T-cell (primary cell): ENCODE data around the gene NME2. TPM values are rescaled to one million over a fixed set of nuclear protein-coding genes. Genes with fewer than 3 reads are reported as not detected.

Experiments
- ATAC-seq, 4 experiments: fragments of 200-7000 bp in 3 of 4; fragments of 150-1000 bp in 1 of 4; cut with Tn5 transposase; replicated peaks in 1 of 4; 1 replicate in 3 of 4; 2 replicates in 1 of 4; pipeline ENCODE4 v1.10.0; 2021; ENCODE audit warnings: moderate library complexity in 3 of 4, mild to moderate bottlenecking in 2 of 4, moderate number of reproducible peaks in 1 of 4
- CTCF ChIA-PET, 2 donors: fragments of 300-600 bp; sonication (Branson Sonifier 250); formaldehyde crosslinking; loops; one replicate each; lab custom pipeline; 2022; ENCODE audit warnings: antibody characterized with exemption in 2 of 2; lab: Charles Lee
- POLR2A ChIA-PET, 2 donors: fragments of 300-600 bp; sonication (Branson Sonifier 250); formaldehyde crosslinking; loops; one replicate each; lab custom pipeline; 2022; ENCODE audit warnings: antibody characterized with exemption in 2 of 2; lab: Charles Lee
- DNase-seq, 35 experiments: peaks; one replicate each; pipeline versions ENCODE4 v3.0.0 to v3.0.0-alpha.2; 2013 to 2023
- H3K27ac ChIP-seq: one replicate; pipeline ENCODE4 v1.5.1; 2013; ENCODE audit warnings: low read length
- H3K27me3 ChIP-seq, 2 experiments: replicated peaks in 1 of 2; 1 replicate in 1 of 2; 2 replicates in 1 of 2; pipeline versions ENCODE4 v1.6.1 to v1.7.0; 2013; ENCODE audit warnings: low read length in 1 of 2, mixed read lengths in 1 of 2; ENCODE audit not compliant: control insufficient read depth in 2 of 2, insufficient read depth in 2 of 2; ENCODE audit errors: extremely low read depth in 1 of 2
- H3K36me3 ChIP-seq, 2 donors: 1 replicate in 1 of 2; 2 replicates in 1 of 2; pipeline versions ENCODE4 v1.6.1 to v1.7.0; 2013; ENCODE audit warnings: low read length in 1 of 2; ENCODE audit not compliant: control insufficient read depth in 2 of 2, insufficient read depth in 1 of 2; ENCODE audit errors: extremely low read depth in 1 of 2
- H3K4me1 ChIP-seq, 2 experiments: 1 replicate in 1 of 2; 2 replicates in 1 of 2; pipeline versions ENCODE4 v1.6.1 to v1.7.0; 2013; ENCODE audit warnings: low read length in 2 of 2, mixed read lengths in 1 of 2; ENCODE audit not compliant: insufficient read depth in 2 of 2, control insufficient read depth in 1 of 2; ENCODE audit errors: extremely low read depth in 1 of 2
- H3K4me3 ChIP-seq, 2 donors: 1 replicate in 1 of 2; 2 replicates in 1 of 2; pipeline versions ENCODE4 v1.5.1 to v1.7.0; 2013; ENCODE audit warnings: mild to moderate bottlenecking in 2 of 2, low read length in 1 of 2, moderate library complexity in 1 of 2; ENCODE audit not compliant: control insufficient read depth in 1 of 2; ENCODE audit errors: extremely low read depth in 1 of 2
- H3K9me3 ChIP-seq: 2 replicates; pipeline ENCODE4 v1.7.0; 2013
- H3K27ac Mint-ChIP-seq, 2 donors: one replicate each; pipeline ENCODE4 v1.8.0; 2020 to 2021; ENCODE audit warnings: mild to moderate bottlenecking in 2 of 2, mixed read lengths in 2 of 2
- H3K27me3 Mint-ChIP-seq, 2 donors: one replicate each; pipeline ENCODE4 v1.8.0; 2021 to 2022; ENCODE audit warnings: mixed read lengths in 2 of 2
- H3K36me3 Mint-ChIP-seq: one replicate; pipeline ENCODE4 v1.8.0; 2021; ENCODE audit warnings: mixed read lengths
- H3K4me1 Mint-ChIP-seq, 3 donors: one replicate each; pipeline ENCODE4 v1.8.0; 2020 to 2022; ENCODE audit warnings: mixed read lengths in 3 of 3, mild to moderate bottlenecking in 1 of 3
- H3K4me3 Mint-ChIP-seq, 3 donors: one replicate each; pipeline ENCODE4 v1.8.0; 2020 to 2022; ENCODE audit warnings: mild to moderate bottlenecking in 3 of 3, mixed read lengths in 3 of 3, moderate library complexity in 3 of 3
- H3K9me3 Mint-ChIP-seq, 3 donors: one replicate each; pipeline ENCODE4 v1.8.0; 2020 to 2022; ENCODE audit warnings: mixed read lengths in 3 of 3
- WGBS: methylation state at CpG from one replicate; pipeline ENCODE4 v1.1.5; 2013; ENCODE audit warnings: missing lambda C conversion rate; ENCODE audit not compliant: insufficient coverage; 5-methylcytosine and 5-hydroxymethylcytosine counted together
- total RNA-seq, 35 experiments: library from RNA in 6 of 35; stranded (reverse) in 6 of 35; fragments of 120-200 nt in 1 of 35; gene quantifications; one replicate each; pipeline versions ENCODE4 v1.2.1 to v1.2.4 and lab custom pipeline; 2013 to 2026

The NME2 gene
- total RNA-seq, result 100 to 1,000 TPM; 162 to 290 (median 201) TPM
- 252 TPM for total RNA-seq (2013)
- 0.17 to 10.5 (median 1.1) reads per million in 29 experiments for total RNA-seq (lab: John Stamatoyannopoulos, UW)

- CTCF ChIA-PET, result interaction anchor here in 1 of 2 donors (1.3 kb wide), 2 partner anchors 10 to 13 kb away, joined by 4 to 5 read pairs; partner anchors contain the start of gene NME1
- peak within 1 kb of the TSS; percentile 82 to 91 for H3K4me3 ChIP-seq
- Mint-ChIP-seq H3K9me3 (no peaks in the 10 kb centered on the region), H3K4me3 (peak within 1 kb of the TSS; percentile 89 to 96 (median 91)), H3K27me3 (no peaks in the 10 kb centered on the region), H3K36me3 (peaks cover 31% of the 10 kb centered on the region), H3K27ac (peak within 1 kb of the TSS; percentile 94 to 96), H3K4me1 (peaks cover 18 to 29% (median 19%) of the 10 kb centered on the region in 3 donors)
- H3K4me1 ChIP-seq, result peaks cover 0 to 20% of the 10 kb centered on the region in 2 experiments
- under 1% methylated on average over 96 of the region's 98 CpGs for WGBS
- DNase-seq (peak in 34 of 35 experiments; percentile 8 to 76 (median 34)), ATAC-seq (peak; percentile 78 to 88 (median 83))
- H3K36me3 ChIP-seq, result peaks cover 10 to 20% of the 10 kb centered on the region in 2 donors
- H3K9me3 ChIP-seq, result no peaks in the 10 kb centered on the region
- POLR2A ChIA-PET, result no interaction called here
- no peaks in the 10 kb centered on the region for H3K27me3 ChIP-seq
- peak within 1 kb of the TSS; percentile 72 for H3K27ac ChIP-seq
These were observed at the start of gene NME2 for GRCh38 chr17:51166198-51166986. Gene NME2 (plus strand): TSS chr17:51166411. CDS start chr17:51166831, 420 bp downstream.

- H3K36me3 Mint-ChIP-seq, result no peaks in the 10 kb centered on the region
- WGBS, result 46% methylated on average over 2 of the region's 14 CpGs
- ChIA-PET POLR2A (interaction anchor here (0.6 to 0.7 kb wide), 6 partner anchors 10 to 155 kb away, joined by 4 to 15 read pairs (median 6); no protein-coding TSS in a partner anchor), CTCF (interaction anchor here (0.6 to 1.3 kb wide), 6 partner anchors 33 to 163 kb away, joined by 3 to 12 read pairs (median 4); partner anchors contain the start of gene NME1 (in 1 of the 2))
- H3K27me3 ChIP-seq, result no peaks in the 10 kb centered on the region
- peaks cover 17 to 36% of the 10 kb centered on the region in 2 experiments for H3K4me1 ChIP-seq
- DNase-seq, result peak in 3 of 35 experiments; percentile 2 to 30 (median 6)
- no peak overlapping the region for H3K27ac Mint-ChIP-seq
- no peak for ATAC-seq
- peak overlapping the region; percentile 90 for H3K27ac ChIP-seq
- H3K9me3 ChIP-seq, result no peaks in the 10 kb centered on the region
- H3K27me3 Mint-ChIP-seq, result no peaks in the 10 kb centered on the region
- peak overlapping the region; percentile 84 to 92 (median 90) for H3K4me3 Mint-ChIP-seq
- no peaks in the 10 kb centered on the region for H3K36me3 ChIP-seq
- H3K4me3 ChIP-seq, result peak overlapping the region in 1 of 2 donors; percentile 8
- H3K9me3 Mint-ChIP-seq, result no peaks in the 10 kb centered on the region
- H3K4me1 Mint-ChIP-seq, result peaks cover 47 to 69% (median 66%) of the 10 kb centered on the region in 3 donors
These were observed 47.6 kb upstream of the NME2 start for GRCh38 chr17:51118330-51119195.

GRCh38 chr17:51119415-51120356, 46.5 kb upstream of the NME2 start:
- DNase-seq, result peak in 25 of 35 experiments; percentile 3 to 51 (median 16)
- H3K27me3 Mint-ChIP-seq, result no peaks in the 10 kb centered on the region
- no peaks in the 10 kb centered on the region for H3K9me3 Mint-ChIP-seq
- peak overlapping the region; percentile 84 to 92 (median 90) for H3K4me3 Mint-ChIP-seq
- CTCF ChIA-PET, result interaction anchor here (0.5 to 2.1 kb wide), 15 partner anchors 33 to 259 kb away, joined by 3 to 12 read pairs (median 4); partner anchors contain the start of gene NME1 (in 1 of the 2)
- Histone ChIP-seq H3K27ac (peak overlapping the region; percentile 90), H3K4me3 (peak overlapping the region; percentile 88 to 98), H3K36me3 (no peaks in the 10 kb centered on the region), H3K9me3 (no peaks in the 10 kb centered on the region), H3K27me3 (no peaks in the 10 kb centered on the region), H3K4me1 (peaks cover 17 to 36% of the 10 kb centered on the region in 2 experiments)
- peak in 2 of 4 experiments; percentile 6 to 16 for ATAC-seq
- peak overlapping the region; percentile 92 to 94 for H3K27ac Mint-ChIP-seq
- H3K36me3 Mint-ChIP-seq, result no peaks in the 10 kb centered on the region
- H3K4me1 Mint-ChIP-seq, result peaks cover 47 to 68% (median 66%) of the 10 kb centered on the region in 3 donors
- POLR2A ChIA-PET, result interaction anchor here (0.5 to 1.3 kb wide), 12 partner anchors 9 to 253 kb away, joined by 3 to 15 read pairs (median 4); partner anchors contain the start of gene NME1 (in 1 of the 2)
- under 1% methylated on average over 41 of the region's 49 CpGs for WGBS

- DNase-seq (peak in 24 of 35 experiments; percentile 8 to 69 (median 35)), ATAC-seq (peak; percentile 53 to 67 (median 62))
- ChIA-PET POLR2A (interaction anchor here (0.5 to 1.3 kb wide), 6 partner anchors 33 to 254 kb away, joined by 3 to 4 read pairs (median 3); partner anchors contain the start of gene NME1 (in 1 of the 2)), CTCF (interaction anchor here (0.5 to 2.1 kb wide), 11 partner anchors 33 to 568 kb away, joined by 3 to 10 read pairs (median 3); partner anchors contain the start of gene NME1 (in 1 of the 2))
- H3K4me1 Mint-ChIP-seq, result peaks cover 47 to 62% (median 59%) of the 10 kb centered on the region in 3 donors
- H3K4me3 Mint-ChIP-seq, result peak overlapping the region; percentile 84 to 92 (median 90)
- H3K4me1 ChIP-seq, result peaks cover 17 to 36% of the 10 kb centered on the region in 2 experiments
- peak overlapping the region; percentile 88 to 98 for H3K4me3 ChIP-seq
- H3K27ac Mint-ChIP-seq, result peak overlapping the region; percentile 92 to 93
- no peaks in the 10 kb centered on the region for H3K9me3 ChIP-seq
- WGBS, result 1% methylated on average over 34 of the region's 42 CpGs
- H3K36me3 ChIP-seq, result no peaks in the 10 kb centered on the region
- H3K36me3 Mint-ChIP-seq, result no peaks in the 10 kb centered on the region
- no peaks in the 10 kb centered on the region for H3K9me3 Mint-ChIP-seq
- peak overlapping the region; percentile 90 for H3K27ac ChIP-seq
- H3K27me3 ChIP-seq, result no peaks in the 10 kb centered on the region
- no peaks in the 10 kb centered on the region for H3K27me3 Mint-ChIP-seq
These were observed 45.9 kb upstream of the NME2 start for GRCh38 chr17:51120357-51120738.
